Gastroesophageal sphincter (tissue), 4 donors: ENCODE results near the gene TMEM178B. TPM values are rescaled to one million over a fixed set of nuclear protein-coding genes. Genes with fewer than 3 reads are reported as not detected.

Experiments used
- ATAC-seq: fragments of 150-250 bp; one replicate; pipeline ENCODE4 v1.9.1; 2016; ENCODE audit warnings: mild to moderate bottlenecking, moderate library complexity
- H3K27ac ChIP-seq, 4 donors: fragments of 200-600 bp; sonication (generic) in 3 of 4; 1 replicate in 3 of 4; 2 replicates in 1 of 4; pipeline ENCODE4 v1.5.1; 2016 to 2019
- H3K27me3 ChIP-seq: fragments of 200-600 bp; sonication (generic); one replicate; pipeline ENCODE4 v1.5.1; 2019
- H3K36me3 ChIP-seq, 2 donors: fragments of 200-600 bp; sonication (generic); one replicate each; pipeline ENCODE4 v1.5.1; 2019; ENCODE audit warnings: control low read depth in 1 of 2
- H3K4me1 ChIP-seq, 3 donors: fragments of 200-600 bp; sonication (generic); 1 replicate in 2 of 3; 2 replicates in 1 of 3; pipeline ENCODE4 v1.5.1; 2016 to 2019; ENCODE audit warnings: control low read depth in 2 of 3
- H3K4me3 ChIP-seq, 2 donors: fragments of 200-600 bp; sonication (generic); one replicate each; pipeline ENCODE4 v1.5.1; 2019; ENCODE audit warnings: mild to moderate bottlenecking in 1 of 2, moderate library complexity in 1 of 2
- H3K9me3 ChIP-seq, 3 donors: fragments of 200-600 bp; sonication (generic); one replicate each; pipeline ENCODE4 v1.5.1; 2017 to 2019; ENCODE audit warnings: control low read depth in 2 of 3
- EP300 ChIP-seq: sonication (generic); formaldehyde crosslinking; IDR thresholded peaks from one replicate; pipeline ENCODE4 v1.6.1; 2017; ENCODE audit warnings: antibody characterized with exemption, mild to moderate bottlenecking
- POLR2A ChIP-seq, 2 donors: fragments of 450-650 bp; IDR thresholded peaks; one replicate each; pipeline ENCODE4 v1.6.1; 2017; ENCODE audit warnings: antibody characterized with exemption in 2 of 2, mild to moderate bottlenecking in 2 of 2, moderate library complexity in 1 of 2
- POLR2AphosphoS5 ChIP-seq: sonication (generic); formaldehyde crosslinking; IDR thresholded peaks from one replicate; pipeline ENCODE4 v1.6.1; 2017; ENCODE audit warnings: antibody characterized with exemption
- WGBS, 2 donors: methylation state at CpG; one replicate each; pipeline ENCODE4 v1.1.5; 2018; ENCODE audit warnings: low coverage in 1 of 2; 5-methylcytosine and 5-hydroxymethylcytosine counted together
- total RNA-seq, 4 donors: library from RNA; depleted of rRNA; stranded (reverse); fragments of >200 nt; gene quantifications; one replicate each; pipeline ENCODE4 v1.1.0, GENCODE V29; 2016
- TF ChIP-seq, protein P1 (sequence below), 4 experiments: fragments of 200-600 bp in 2 of 4; fragments of 450-650 bp in 2 of 4; sonication (generic) in 1 of 4; IDR thresholded peaks; one replicate each; pipeline ENCODE4 v1.5.1; 2017 to 2019; ENCODE audit warnings: antibody characterized with exemption in 4 of 4, mild to moderate bottlenecking in 2 of 4, moderate library complexity in 2 of 4

Gene TMEM178B
- total RNA-seq, 4 donors from 2014 or later, result 0.62 to 1.4 (median 1.0) TPM

- TF ChIP-seq EP300, result no peak
- TF ChIP-seq POLR2AphosphoS5, result no peak
- TF ChIP-seq POLR2A (IDR thresholded peaks at IDR 0.05), result no peak
- TF ChIP-seq, protein P1, sequence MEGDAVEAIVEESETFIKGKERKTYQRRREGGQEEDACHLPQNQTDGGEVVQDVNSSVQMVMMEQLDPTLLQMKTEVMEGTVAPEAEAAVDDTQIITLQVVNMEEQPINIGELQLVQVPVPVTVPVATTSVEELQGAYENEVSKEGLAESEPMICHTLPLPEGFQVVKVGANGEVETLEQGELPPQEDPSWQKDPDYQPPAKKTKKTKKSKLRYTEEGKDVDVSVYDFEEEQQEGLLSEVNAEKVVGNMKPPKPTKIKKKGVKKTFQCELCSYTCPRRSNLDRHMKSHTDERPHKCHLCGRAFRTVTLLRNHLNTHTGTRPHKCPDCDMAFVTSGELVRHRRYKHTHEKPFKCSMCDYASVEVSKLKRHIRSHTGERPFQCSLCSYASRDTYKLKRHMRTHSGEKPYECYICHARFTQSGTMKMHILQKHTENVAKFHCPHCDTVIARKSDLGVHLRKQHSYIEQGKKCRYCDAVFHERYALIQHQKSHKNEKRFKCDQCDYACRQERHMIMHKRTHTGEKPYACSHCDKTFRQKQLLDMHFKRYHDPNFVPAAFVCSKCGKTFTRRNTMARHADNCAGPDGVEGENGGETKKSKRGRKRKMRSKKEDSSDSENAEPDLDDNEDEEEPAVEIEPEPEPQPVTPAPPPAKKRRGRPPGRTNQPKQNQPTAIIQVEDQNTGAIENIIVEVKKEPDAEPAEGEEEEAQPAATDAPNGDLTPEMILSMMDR (IDR thresholded peaks at IDR 0.05), result no peak
- Histone ChIP-seq H3K27me3 (no peaks in the 10 kb centered on the region), H3K9me3 (no peaks in the 10 kb centered on the region), H3K4me3 (no peak overlapping the region), H3K27ac (no peak overlapping the region), H3K4me1 (no peaks in the 10 kb centered on the region), H3K36me3 (no peaks in the 10 kb centered on the region)
- WGBS, 2 donors, result 9 to 30% methylated on average over 1 to 2 of the region's 2 CpGs
- no peak for ATAC-seq
These were observed 147.2 kb downstream of the TMEM178B start for GRCh38 chr7:141221007-141221612.

DNA sequence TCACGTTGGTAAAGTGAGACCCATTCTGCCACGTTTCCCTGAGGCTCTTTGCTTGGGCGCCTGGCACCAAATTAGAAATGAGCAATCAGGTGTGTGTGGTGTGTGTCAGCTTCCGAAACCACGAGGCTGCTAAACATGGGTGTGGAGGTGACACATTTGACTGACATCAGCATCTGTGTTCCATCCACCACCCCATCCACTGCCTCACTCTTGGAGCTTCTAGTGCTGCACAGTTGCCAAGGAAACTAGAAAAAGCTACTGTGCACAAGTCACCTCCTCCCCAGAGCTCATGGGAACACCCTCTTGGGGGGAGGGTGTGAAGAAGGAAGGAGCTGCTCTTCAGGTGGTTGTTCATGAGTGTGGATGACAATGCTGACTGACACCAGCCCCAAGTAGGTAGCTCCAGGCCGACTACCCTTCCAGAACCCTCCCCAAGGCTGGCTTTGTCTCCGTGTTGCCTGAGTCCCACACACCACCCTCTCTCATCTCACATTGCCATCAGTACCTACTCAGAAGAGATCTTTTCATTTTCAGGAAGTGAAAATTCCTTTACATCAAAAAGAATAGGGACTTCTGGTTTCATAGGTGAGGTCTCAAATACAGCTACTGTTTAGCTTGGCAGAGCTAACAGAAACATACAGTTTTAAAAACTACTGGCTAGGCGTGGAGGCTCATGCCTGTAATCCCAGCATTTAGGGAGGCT, 152.2 kb downstream of the TMEM178B start:
- no peak for TF ChIP-seq POLR2A (IDR thresholded peaks at IDR 0.05)
- no peak overlapping the region for H3K4me3 ChIP-seq
- H3K27ac ChIP-seq, result no peak overlapping the region
- H3K9me3 ChIP-seq, result no peaks in the 10 kb centered on the region
- H3K4me1 ChIP-seq, result no peaks in the 10 kb centered on the region
- no peak for ATAC-seq
- H3K27me3 ChIP-seq, result no peaks in the 10 kb centered on the region
- no peaks in the 10 kb centered on the region for H3K36me3 ChIP-seq
- 76 to 80% methylated on average over 2 to 4 of the region's 8 CpGs for WGBS, 2 donors

DNA sequence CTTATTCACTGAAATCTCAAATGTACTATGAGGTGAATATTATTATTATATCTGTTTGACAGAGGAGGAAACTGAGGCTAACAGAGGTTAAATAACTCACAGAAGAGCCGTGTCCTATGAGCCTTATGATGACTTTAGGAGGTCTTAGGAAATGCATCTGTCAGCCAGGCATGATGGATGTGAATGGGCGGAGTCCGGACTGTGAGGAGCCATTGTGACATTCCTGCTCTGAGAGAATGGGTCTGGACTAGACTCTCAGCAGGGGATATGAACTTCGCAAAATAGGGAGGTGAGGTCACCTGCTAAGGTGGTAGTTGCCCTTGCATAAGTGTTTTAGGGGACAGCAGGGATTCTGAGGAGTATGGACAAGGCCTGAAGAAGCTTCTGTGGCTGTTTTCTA, 153.6 kb downstream of the TMEM178B start:
- Histone ChIP-seq H3K27me3 (no peaks in the 10 kb centered on the region), H3K4me1 (no peaks in the 10 kb centered on the region), H3K36me3 (no peaks in the 10 kb centered on the region), H3K9me3 (no peaks in the 10 kb centered on the region), H3K4me3 (no peak overlapping the region), H3K27ac (no peak overlapping the region)
- ATAC-seq, result no peak
- TF ChIP-seq EP300 (no peak), POLR2A (IDR thresholded peaks at IDR 0.05) (no peak)
- 73 to 74% methylated on average over 4 of the region's 4 CpGs for WGBS, 2 donors

DNA sequence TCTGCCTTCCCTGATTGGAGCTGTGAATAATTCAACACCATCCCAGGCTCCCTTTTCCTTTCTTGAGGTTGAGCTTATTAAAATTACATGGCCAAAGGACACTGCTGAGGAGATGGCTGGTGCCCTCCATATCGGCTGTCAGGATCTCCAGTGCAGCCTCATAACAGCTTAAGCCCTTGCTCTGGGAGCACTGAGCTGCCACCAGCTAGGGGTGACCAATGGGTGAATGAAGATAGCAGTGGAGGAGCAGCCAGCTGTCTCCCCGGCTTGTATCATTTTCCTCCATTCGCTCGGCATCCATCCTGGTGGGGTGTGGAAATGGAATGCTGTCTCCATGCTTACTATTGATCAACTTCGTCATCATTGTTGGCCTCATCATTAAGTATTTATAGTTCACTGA, 154.6 kb downstream of the TMEM178B start:
- Histone ChIP-seq H3K4me3 (no peak overlapping the region), H3K27me3 (peaks cover 3% of the 10 kb centered on the region), H3K4me1 (no peaks in the 10 kb centered on the region), H3K36me3 (no peaks in the 10 kb centered on the region), H3K9me3 (no peaks in the 10 kb centered on the region), H3K27ac (no peak overlapping the region)
- WGBS, 2 donors, result 66 to 83% methylated on average over 3 to 5 of the region's 5 CpGs
- TF ChIP-seq POLR2A (IDR thresholded peaks at IDR 0.05), result no peak
- ATAC-seq, result no peak

DNA sequence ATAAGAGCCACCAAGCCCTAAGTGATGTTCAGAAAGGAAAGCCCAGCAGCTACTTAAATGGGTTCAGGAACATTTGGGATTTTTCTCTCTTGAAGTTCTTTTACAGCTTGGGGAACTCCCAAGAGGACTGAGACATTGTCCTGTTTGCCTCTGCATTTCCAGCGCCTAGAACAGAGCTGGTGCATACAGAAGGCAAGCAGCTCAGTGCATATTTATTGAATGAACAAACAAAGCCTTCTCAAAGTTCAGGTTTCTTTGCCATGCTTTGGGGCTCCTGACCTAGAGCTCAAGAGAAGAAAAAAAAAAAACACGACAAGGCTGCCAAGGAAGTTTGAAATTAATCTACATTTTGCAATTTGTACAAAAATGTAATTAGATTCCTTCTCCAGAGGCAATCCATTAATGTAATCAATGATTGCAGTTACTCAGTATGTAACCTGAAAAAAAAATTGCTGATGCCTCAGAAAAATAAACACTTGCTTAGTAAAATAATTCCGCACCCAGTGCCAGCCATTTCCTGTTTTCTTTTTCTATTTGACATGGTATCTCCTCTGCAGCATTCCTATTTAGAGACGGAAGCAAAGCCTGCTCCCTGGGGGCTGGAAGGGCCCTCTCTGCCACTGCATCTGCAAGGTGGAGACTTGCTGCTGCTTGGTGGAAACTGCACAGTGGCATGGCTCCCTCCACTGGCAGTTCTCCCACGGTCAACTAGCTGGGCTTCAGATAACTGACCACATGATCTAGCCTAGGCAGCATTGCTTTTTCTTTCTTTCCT, 157.3 kb downstream of the TMEM178B start:
- H3K4me1 ChIP-seq, result no peaks in the 10 kb centered on the region
- no peaks in the 10 kb centered on the region for H3K36me3 ChIP-seq
- 30 to 38% methylated on average over 1 to 5 of the region's 5 CpGs for WGBS, 2 donors
- TF ChIP-seq EP300 (no peak), POLR2A (IDR thresholded peaks at IDR 0.05) (no peak), POLR2AphosphoS5 (no peak)
- TF ChIP-seq, protein P1 (IDR thresholded peaks at IDR 0.05), result no peak
- no peak overlapping the region for H3K4me3 ChIP-seq
- H3K9me3 ChIP-seq, result no peaks in the 10 kb centered on the region
- no peak overlapping the region for H3K27ac ChIP-seq
- peaks cover 3% of the 10 kb centered on the region for H3K27me3 ChIP-seq
- ATAC-seq, result no peak

GRCh38 chr7:141232286-141233051, 158.6 kb downstream of the TMEM178B start:
- Histone ChIP-seq H3K27me3 (peaks cover 3% of the 10 kb centered on the region), H3K4me3 (no peak overlapping the region), H3K36me3 (no peaks in the 10 kb centered on the region), H3K9me3 (no peaks in the 10 kb centered on the region), H3K4me1 (no peaks in the 10 kb centered on the region), H3K27ac (no peak overlapping the region)
- TF ChIP-seq EP300 (no peak), POLR2A (IDR thresholded peaks at IDR 0.05) (no peak), POLR2AphosphoS5 (no peak)
- TF ChIP-seq, protein P1 (IDR thresholded peaks at IDR 0.05), result no peak
- WGBS, 2 donors, result 69 to 73% methylated on average over 3 to 4 of the region's 4 CpGs
- ATAC-seq, result no peak
